Measurements from ENCODE around the gene GTF2F2.

- TF ChIP-seq POLR2A (IDR thresholded peaks at IDR 0.05) (no peak), CTCF (IDR thresholded peaks at IDR 0.05 in 4 of 5, conservative IDR thresholded peaks at IDR 0.05 in 1 of 5) (no peak)
Measured at GRCh38 chr13:45333251-45333976, 213.1 kb downstream of the GTF2F2 start.
